Measurements from ENCODE around the gene RBM6.

- TF ChIP-seq CTCF (conservative IDR thresholded peaks at IDR 0.05; ENCODE audit: low read depth in 2 of 2) = no peak
- TF ChIP-seq EZH2phosphoT487 (IDR thresholded peaks at IDR 0.05; ENCODE audit: unreplicated experiment) = no peak
- TF ChIP-seq EZH2 (IDR thresholded peaks at IDR 0.05; ENCODE audit: low read depth, unreplicated experiment) = no peak
- no peak for TF ChIP-seq CREB1 (CRISPR knock-in tag; IDR thresholded peaks at IDR 0.05; ENCODE audit: low read depth)
- no peak for TF ChIP-seq POLR2AphosphoS5 (IDR thresholded peaks at IDR 0.05; ENCODE audit: low read depth)
- no peak for TF ChIP-seq NANOG (IDR thresholded peaks at IDR 0.05; ENCODE audit: borderline replicate concordance)
- TF ChIP-seq ZNF331 (CRISPR knock-in tag; IDR thresholded peaks at IDR 0.05; ENCODE audit: low read depth) = no peak
- no peak for TF ChIP-seq STAT1 (IDR thresholded peaks at IDR 0.05; ENCODE audit: unreplicated experiment)
These were observed 172.5 kb downstream of the RBM6 start for GRCh38 chr3:50112462-50112861.

Measured in GM23338 (cell line).